A204.1 (cell line): ENCODE measurements around the gene MUCL3.
"Not testable (repeated sequence)": the region's sequence is repeated elsewhere in the genome, so short reads cannot be mapped to it uniquely, and the experiment has no call there.

Experiments
- FAIRE-seq: peaks from 2 replicates; lab custom pipeline; 2012; peaks lifted over from hg19 to GRCh38; lab: Jason Lieb, UNC

MUCL3 gene

GRCh38 chr6:30939473-30939872 is 1.3 kb upstream of the MUCL3 start:
- FAIRE-seq = no peak

DNA sequence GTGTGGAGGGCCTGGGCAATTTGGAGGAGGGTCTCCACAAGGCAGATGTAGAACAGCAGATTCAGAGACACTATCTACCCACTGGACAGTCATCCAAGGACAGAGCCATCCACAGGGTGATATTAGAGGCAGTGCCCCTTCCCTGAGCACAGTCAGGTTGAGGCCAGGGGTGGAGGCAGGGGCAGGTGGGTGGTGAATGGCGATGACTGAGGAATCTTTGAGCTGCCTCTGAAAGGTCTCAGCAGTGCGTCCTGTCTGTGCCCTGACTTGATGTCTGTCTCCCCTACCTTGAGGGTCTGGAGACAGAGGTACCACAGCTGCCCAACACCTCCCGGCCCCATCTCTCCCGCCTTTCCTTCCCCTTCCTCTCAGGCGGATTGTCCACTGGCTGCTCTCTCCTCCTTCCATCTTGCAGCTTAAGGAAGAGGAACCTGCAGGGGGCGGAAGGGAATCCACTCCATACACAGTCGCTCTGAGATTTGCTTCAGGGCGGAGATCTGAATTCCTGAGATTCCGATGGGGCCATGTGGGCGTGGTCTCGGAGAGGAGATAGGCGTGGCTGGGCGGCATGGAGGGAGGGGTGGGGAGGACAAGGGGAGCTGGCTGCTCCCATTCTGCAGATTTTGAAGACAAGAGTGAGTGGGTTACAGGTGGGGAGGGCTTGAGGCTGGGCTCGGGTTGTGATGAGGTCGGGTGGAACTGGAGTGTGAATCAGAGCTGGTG is 1.7 kb downstream of the MUCL3 start:
- FAIRE-seq = no peak

- no peak for FAIRE-seq
Observed at GRCh38 chr6:30944051-30944450, 3.3 kb downstream of the MUCL3 start.

- no peak for FAIRE-seq
Observed at GRCh38 chr6:30945281-30945680, 4.5 kb downstream of the MUCL3 start.

- FAIRE-seq = no peak
Observed at GRCh38 chr6:30947231-30947630, 6.5 kb downstream of the MUCL3 start.

GRCh38 chr6:30948811-30949210 is 8.0 kb downstream of the MUCL3 start:
- no peak for FAIRE-seq

- no peak for FAIRE-seq
Observed at GRCh38 chr6:30951907-30952469, 11.2 kb downstream of the MUCL3 start.

DNA sequence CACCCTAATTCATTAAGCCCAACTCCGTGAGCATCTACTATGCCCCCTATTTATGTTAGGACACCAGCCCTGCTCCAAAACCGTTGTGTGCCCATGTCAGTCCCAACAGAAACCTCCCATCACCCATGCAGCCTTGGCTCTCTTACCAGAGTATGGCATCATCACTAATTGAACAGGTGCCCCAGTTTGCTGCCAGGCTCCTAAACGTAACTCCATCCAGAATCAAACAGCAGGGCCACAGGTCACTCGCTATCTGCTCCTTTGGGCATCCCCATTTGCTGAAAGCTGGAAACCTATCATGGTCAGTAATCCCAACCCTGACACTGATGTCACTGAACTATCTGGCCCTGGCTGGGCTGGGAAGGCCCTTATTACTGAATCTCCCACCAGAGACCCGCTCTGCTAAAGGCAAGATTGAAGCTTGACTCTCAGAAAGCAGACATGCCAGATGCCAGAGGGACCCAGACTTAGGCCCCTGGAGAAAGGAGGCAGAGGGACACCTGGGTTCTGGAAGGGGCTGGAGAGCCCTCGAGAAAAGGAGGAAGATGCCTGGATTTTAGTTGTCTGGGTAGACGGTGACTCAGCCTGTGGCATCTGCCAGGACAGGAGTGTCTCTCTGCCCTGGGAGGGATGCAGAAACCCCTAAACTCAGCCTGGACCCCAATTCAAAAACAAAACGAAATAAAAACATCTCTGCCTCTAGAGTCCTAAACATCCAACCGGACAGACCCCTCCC is 14.0 kb downstream of the MUCL3 start:
- FAIRE-seq = no peak

- no peak for FAIRE-seq
Observed at GRCh38 chr6:30955367-30956042, 14.7 kb downstream of the MUCL3 start.

- no peak for FAIRE-seq
Observed at GRCh38 chr6:30957716-30958115, 16.9 kb downstream of the MUCL3 start.

- FAIRE-seq = no peak
Observed at GRCh38 chr6:30960907-30961673, 20.3 kb downstream of the MUCL3 start.

DNA sequence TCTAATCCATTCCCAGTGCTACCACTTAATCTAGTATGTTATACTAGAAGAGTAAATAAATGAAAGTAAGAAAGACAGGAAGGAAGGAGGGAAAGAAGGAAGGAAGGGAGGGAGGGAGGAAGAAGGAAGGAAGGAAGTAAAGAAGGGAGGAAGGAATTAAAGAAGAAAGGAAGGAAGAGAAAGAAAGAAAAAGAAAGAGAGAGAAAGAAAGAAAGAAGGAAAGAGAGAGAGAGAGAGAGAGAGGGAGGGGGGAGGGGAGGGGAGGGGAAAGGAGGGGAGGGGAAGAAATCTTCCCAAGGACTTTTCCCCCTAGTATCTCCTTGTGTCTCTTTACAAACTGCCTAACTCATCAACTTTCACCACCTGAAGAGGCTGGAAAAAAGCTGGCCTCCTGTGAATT is 21.9 kb downstream of the MUCL3 start:
- no peak for FAIRE-seq

GRCh38 chr6:30963641-30964040 is 22.9 kb downstream of the MUCL3 start:
- FAIRE-seq = no peak

DNA sequence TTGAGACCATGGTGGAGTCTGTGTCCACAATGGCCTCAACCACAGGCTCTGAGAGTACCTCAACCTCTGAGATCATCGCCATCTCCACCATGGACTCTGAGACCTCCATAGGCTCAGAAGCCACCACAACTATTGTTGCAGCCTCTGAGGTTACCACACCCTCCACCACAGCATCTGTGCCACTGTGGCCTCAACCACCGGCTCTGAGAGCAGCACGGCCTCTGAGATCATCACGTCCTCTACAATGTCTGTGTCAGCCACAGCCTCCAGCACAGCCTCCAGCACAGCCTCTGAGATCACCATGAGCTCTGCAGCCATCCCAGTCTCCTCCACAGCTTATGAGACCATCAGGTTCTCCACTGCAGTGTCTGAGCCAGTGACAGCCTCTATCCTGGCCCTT is 23.3 kb downstream of the MUCL3 start:
- FAIRE-seq = no peak

DNA sequence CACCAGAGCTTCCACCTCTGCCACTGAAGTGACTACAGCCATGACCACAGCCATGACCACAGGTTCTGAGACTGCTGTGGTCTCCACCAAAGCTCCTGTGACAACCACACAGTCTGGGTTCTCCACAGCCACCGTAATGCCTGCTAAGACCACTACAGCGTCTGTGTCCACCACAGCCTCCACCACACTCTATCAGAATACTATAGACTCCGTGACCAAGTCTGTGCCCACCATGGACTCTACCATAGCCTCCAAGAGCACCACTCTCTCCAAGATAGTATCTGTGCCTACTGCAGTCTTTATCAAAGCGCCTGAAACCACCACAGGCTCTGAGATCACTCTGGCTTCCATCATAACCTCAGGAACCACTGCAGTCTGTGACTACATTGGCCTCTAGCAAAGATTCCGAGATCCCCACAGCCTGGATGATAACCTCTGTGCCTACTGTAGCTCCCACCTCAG is 24.4 kb downstream of the MUCL3 start:
- FAIRE-seq = no peak

GRCh38 chr6:30966154-30966553 is 25.4 kb downstream of the MUCL3 start:
- FAIRE-seq = no peak

DNA sequence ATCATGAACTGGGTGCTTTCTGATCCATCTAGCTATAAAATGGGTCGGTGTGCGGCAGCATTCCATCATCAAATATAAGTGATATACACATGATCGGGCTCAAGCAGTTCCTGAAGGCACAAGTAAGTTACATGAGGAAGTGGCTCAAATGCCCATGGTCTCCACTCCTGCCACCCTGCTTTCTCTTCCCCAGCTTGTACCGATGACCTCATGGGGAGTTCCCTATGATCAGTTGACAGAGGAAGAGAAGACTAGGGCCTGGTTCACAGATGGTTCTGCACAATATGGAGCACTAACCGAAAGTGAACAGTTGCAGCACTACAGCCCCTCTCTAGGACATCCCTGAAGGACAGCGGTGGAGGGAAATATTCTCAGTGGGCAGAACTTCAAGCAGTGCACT is 28.4 kb downstream of the MUCL3 start:
- not testable (repeated sequence) for FAIRE-seq

DNA sequence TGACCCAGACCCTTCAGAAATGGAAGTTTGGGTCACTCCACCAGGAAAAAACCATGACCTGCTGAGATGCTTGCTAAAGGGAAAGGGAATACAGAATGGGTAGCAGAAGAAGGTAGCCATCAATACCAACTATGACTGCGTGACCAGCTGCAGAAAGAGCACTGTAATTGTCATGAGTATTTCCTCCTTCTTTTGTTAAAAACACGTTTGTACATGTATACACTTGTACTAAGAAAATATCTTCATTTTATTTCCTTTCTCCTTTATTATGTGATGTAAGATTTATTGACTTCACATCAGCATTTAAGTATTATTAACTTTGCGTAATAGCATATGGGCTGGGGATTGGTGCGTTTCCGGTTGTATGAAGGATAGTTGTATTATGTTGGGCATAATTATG is 30.2 kb downstream of the MUCL3 start:
- FAIRE-seq = no peak

DNA sequence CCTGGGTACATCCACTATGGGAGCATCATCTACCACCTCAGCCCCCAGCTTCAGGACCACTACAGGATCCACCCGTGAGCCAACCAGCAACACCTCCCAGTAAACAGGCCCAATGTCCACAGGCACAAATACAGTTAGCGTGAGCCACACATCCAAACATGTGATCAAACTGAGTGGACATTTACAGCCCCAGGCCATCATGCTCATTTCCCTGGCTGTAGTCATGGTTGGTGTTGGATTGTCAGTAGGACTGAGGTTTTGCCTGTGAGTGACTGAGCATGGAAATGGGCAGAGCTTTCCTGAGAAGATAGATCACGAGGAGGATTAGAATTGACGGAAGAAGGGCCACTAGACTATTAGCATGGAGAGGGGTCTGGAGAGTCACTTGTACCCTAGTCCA is 32.0 kb downstream of the MUCL3 start:
- no peak for FAIRE-seq

GRCh38 chr6:30974490-30975252 is 33.9 kb downstream of the MUCL3 start:
- no peak for FAIRE-seq

GRCh38 chr6:30979141-30979540 is 38.4 kb downstream of the MUCL3 start:
- FAIRE-seq = no peak
